MV-4-11 (cell line): ENCODE results near the gene PRKAG2.
"Not testable (repeated sequence)": the region's sequence is repeated elsewhere in the genome, so short reads cannot be mapped to it uniquely, and the experiment has no call there.

ENCODE experiments used
- DNase-seq: peaks from one replicate; lab custom pipeline; 2025; lab: John Stamatoyannopoulos, UW

PRKAG2 gene

DNA sequence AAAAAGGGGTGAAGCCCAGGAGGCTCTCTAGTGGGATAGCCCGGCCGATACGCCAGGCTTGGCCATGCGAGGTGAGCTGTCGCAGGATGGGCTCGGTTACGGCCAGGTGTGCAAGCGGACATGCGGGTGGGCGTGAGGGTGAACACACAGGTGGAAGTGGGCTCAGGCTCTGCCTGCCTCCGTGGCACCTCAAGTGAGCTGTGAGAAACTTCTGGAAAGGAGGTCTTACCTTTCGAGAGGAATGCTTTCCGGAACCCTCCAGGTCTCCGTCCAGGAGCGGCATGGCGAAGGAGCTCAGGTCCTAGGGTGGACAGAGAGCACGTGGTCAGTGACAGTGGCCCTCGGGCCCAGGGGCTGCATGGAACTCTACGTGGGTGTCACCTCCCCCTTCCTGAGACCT, 90.7 kb downstream of the PRKAG2 start:
- no peak for DNase-seq

- DNase-seq: no peak
These were observed 91.3 kb downstream of the PRKAG2 start for GRCh38 chr7:151785681-151785965.

DNA sequence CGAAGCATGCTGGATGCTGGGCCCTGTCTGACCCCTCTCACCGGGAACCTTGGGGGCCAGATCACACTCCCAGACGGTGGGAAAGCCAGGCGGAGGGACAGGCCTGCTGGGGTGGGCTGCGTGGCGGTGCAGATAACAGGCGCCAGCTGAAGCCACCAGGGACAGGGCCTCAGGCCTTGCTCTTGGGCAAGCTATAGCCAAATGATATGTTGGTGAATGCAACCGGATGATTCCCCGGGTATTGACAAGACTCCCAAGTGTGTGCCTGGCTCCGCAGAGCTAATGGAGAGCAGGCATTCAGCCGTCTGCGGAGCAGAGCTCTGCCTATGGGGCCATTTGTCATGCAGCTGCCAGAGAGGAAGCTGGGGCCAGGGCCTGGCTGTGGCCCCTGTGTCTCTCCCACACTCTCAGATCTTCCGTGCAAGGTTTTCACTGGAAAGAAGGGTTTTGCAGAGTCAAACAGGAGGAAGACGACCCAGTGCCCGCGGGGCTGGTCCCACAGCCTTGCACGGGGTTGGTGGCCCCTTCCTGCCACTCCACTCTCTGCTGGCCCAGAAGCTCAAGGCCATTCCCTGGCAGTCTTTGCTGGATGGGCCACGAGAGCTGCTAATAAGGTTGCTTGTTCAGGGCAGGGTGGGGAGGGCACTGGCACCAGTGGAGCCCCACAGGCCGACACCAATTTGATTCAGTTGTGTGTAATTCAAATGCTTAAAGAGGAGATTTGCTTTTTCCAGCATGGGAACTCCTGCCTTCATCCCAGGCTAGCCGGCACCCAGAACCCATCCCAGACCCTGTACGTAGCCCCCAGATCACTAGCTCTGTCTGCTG, 91.8 kb downstream of the PRKAG2 start:
- no peak for DNase-seq

DNA sequence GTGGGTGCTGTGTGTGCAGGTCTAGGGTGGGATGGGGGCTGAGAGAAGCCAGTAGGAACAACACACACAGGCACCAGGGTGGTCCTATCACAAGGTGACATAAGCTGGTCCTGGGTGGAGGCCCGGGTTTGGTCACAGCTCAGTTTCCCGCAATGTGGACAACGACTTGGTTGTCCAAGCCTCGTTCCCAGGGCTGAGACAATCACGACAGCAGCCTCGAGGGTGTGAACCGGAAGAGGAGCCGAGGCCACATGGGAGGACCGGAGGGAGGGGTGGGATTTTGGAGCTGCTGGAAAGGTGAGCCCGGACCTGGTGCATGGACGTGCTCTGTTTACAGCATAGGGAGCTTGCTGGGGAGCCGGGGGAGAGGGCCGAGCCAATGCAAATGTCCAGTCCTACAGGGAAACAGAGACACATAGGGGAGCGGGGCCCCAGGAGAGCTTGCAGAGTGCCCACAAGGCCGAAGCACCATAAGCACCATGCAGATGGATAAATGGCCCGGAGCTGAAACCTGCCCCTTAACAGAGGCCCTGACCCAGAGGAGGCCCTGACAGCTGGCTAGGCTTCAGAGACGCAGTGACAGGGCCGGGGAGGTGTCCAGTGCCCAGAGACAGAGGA, 92.8 kb downstream of the PRKAG2 start:
- no peak for DNase-seq

- peak; percentile 65 for DNase-seq
These were observed 94.1 kb downstream of the PRKAG2 start for GRCh38 chr7:151782598-151783448.

DNA sequence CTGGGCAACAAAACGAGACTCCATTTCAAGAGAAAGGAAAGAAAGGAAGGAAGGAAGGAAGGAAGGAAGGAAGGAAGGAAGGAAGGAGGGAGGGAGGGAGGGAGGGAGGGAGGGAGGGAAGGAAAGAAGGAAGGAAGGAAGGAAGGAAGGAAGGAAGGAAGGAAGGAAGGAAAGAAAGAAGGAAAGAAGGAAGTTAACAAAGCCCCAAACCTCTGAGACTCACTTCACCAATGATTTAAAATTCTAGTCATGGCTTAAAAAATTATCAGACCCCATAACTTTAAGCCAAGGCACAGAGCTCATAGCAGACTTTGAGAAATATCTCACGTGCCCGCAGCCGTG, 94.7 kb downstream of the PRKAG2 start:
- DNase-seq: not testable (repeated sequence)

DNA sequence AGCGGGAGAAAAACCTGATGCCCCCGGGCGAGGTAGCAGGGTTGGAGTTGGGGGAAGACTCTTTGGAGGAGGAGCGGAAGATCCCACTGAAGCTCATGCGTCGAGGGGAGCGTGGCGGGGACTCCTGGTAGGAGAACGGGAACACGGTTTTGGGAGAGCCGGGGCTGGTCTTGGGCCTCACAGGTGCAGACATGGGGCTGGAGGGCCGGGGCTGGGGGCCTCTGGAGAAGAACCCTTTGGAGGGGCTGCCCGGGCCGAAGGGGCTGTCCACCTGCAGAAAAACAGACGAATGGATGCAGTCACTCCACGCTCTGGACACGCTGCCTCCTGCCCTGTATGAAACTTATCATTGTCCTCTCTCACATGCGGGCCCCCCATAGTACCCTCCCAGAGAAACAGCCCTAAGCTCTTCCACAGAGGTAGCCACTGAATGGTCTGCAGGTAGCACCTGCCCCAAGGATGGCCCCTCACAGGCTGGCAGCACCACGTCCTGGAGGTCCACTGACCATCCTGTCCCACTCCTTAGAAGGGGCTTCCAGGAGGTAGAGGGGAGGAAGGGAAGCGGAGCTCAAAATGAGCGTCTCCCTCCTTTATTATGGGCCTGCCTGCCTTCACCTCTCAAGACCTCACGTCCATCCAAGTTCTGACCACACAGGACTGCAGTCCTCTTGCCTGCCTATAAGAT, 95.6 kb downstream of the PRKAG2 start:
- no peak for DNase-seq

DNA sequence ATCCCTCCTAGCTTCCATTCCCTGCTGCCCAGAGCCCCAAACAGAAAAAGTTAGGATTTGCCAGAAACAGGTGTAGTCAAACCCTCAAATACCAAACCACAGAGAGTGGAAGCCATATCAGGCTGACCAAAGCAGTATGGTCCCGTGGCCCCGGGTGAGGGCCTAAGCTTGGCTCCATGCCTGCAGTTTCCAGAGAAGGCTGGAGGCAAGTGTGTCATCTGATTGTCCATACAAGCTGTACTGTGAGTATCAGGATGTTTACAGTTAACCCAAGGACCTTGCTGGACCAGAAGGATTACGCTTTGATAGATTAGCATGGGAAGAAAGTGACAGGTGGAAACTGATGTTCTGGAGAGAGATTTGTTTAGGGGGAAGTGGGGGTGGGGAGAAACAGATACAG, 96.3 kb downstream of the PRKAG2 start:
- no peak for DNase-seq

- DNase-seq: no peak
These were observed 97.2 kb downstream of the PRKAG2 start for GRCh38 chr7:151779678-151780077.

DNA sequence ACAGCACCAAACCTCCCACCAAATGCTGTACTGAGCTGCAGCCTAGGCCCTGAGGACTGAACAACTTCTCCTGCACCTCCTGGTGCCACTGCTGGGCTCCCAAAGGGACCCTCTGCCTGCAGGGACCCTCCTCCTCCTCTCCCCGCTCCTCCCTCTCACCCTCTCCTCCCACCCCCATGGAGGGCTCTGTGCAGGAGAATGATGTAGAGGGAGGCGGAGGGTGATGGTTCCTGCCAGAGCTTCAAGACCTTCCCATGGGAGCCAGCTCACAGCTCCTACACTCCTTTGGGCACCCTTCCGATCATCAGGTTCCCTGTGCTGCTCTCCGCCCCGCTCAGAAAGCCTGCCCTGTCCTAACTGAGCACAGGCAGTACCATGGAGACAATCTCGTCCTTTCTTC, 97.7 kb downstream of the PRKAG2 start:
- DNase-seq: no peak

DNA sequence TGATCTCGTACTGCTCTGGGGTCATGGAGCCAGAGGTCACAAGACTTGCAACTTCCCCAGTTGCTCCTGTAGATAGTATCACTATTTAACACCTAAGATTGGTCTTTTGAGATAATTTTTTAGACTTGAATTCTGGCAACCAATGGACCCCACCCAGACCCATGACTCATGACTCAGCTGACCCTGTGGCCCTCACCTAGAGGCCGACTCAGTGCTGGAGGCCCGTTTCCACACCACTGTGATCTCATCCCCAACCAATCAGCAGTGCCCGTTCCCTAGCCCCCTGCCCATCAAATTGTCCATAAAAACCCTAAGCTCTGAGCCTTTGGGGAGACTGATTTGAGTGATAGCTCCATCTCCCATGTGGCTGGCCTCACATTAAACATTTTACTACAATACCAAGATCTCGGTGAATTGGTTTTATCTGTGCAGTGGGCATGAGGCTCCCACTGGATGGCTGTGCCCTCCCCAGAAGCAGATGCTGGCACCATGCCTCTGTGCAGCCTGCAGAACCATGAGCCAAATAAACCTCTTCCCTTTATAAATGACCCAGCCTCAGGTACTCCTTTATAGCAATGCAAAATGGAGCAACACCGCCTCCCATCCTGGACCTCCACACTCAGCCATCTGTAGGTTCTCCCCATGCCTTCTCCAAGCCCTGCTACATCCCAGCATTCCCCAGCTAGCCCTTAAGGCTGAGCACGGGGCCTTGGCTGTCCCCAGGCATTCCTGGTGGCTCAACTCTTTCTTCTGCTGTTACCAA, 98.8 kb downstream of the PRKAG2 start:
- DNase-seq: no peak

GRCh38 chr7:151777495-151777880, 99.4 kb downstream of the PRKAG2 start:
- no peak for DNase-seq

- DNase-seq: no peak
These were observed 99.9 kb downstream of the PRKAG2 start for GRCh38 chr7:151776876-151777494.

- DNase-seq: no peak
These were observed 100.5 kb downstream of the PRKAG2 start for GRCh38 chr7:151776446-151776845.

DNA sequence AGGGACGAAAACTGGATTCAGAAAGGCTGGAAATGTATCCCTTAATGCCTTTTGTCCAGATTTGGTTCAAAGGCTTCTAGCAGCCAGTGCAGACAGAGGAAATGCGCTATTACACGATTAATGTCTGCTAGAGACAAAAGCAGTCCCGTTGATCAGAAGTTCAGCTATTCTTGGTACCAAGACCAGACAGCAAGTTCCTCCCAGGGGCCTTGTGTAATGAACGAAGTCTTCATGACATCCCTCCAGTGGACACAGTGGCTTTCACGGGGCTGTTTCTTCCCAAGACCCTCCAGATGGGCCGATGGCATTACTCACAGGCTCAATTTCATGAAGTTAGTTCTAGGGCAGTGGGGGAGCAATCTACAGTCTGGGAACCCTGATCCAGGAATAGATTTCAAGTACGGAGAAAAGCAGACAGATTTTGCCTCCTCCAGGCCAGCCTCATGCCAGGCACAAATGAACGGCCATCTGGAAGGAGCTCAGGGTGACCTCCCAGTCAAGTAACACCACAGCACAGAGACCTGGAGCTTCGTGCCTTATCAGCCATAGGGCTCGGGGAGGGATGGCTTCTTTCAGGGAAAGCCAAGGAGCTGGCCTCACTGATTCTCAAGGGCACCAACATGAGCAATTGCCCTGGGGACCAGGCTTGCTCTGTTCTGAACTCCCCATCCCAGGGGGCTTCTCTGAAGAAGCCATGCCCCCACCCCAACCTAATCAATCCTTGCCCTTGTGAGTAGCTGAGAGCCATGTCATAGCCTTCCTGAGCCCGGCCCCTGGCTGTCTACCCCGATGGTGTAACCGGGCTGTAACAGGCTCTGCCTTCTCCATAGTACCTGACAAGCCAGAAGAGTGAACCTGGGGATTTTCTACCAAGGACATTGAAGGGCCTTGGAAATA, 101.1 kb downstream of the PRKAG2 start:
- no peak for DNase-seq

- no peak for DNase-seq
These were observed 102.0 kb downstream of the PRKAG2 start for GRCh38 chr7:151774951-151775350.

- DNase-seq: no peak
These were observed 103.1 kb downstream of the PRKAG2 start for GRCh38 chr7:151773797-151774196.

GRCh38 chr7:151770232-151770631, 106.7 kb downstream of the PRKAG2 start:
- no peak for DNase-seq

- peak; percentile 36 for DNase-seq
These were observed 107.6 kb downstream of the PRKAG2 start for GRCh38 chr7:151769188-151769821.

DNA sequence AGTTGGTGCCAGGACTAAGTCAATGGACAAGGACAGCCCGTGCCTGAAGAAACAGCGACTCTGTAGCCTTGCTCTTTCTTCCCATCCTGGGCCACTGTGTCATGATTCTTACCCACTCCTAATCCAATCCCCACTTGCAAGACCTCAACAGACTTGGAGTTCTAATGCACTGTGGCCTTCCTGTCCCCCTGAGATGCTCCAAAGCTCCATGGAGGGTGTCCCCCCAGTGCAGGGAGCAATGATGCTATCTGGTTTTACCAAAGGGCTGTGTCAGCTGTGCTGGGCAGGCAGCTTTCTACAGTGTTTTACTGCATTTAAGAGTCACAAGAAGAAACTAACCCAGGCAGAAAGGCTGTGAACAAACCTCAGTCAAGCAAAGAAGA, 108.1 kb downstream of the PRKAG2 start:
- no peak for DNase-seq
